Measurements from ENCODE around the gene KCNK17. TPM values are rescaled to one million over a fixed set of nuclear protein-coding genes. Genes with fewer than 3 reads are reported as not detected.

KCNK17 gene
- total RNA-seq, 1 experiment from 2014 or later: not detected

GRCh38 chr6:39273406-39273821 is 40.8 kb downstream of the KCNK17 start:
- ChIA-PET POLR2A (no interaction called here), CTCF (no interaction called here)
- TF ChIP-seq CTCF (IDR thresholded peaks at IDR 0.05; ENCODE audit: insufficient read depth in 1 of 2, low read depth in 1 of 2, low read length in 1 of 2, severe bottlenecking in 1 of 2, unreplicated experiment in 1 of 2): no peak
- Mint-ChIP-seq H3K9me3 (ENCODE audit: unreplicated experiment) (no peaks in the 10 kb centered on the region), H3K36me3 (ENCODE audit: insufficient read depth, unreplicated experiment) (peaks cover 11% of the 10 kb centered on the region), H3K27me3 (ENCODE audit: insufficient read depth, unreplicated experiment) (no peaks in the 10 kb centered on the region), H3K4me1 (ENCODE audit: low read depth, unreplicated experiment) (peaks cover 46% of the 10 kb centered on the region), H3K4me3 (ENCODE audit: unreplicated experiment) (no peak overlapping the region), H3K27ac (ENCODE audit: unreplicated experiment) (peak overlapping the region; percentile 13)
- Histone ChIP-seq H3K9me3 (no peaks in the 10 kb centered on the region), H3K4me3 (ENCODE audit: low read depth, low read length) (no peak overlapping the region), H3K4me1 (peaks cover 38% of the 10 kb centered on the region), H3K36me3 (ENCODE audit: control insufficient read depth, insufficient read depth, low read length) (0 out of 2 replicates have a peak, but pooled peaks cover 1% of the 10 kb centered on the region), H3K27me3 (replicated peaks; ENCODE audit: control insufficient read depth, insufficient read depth, low read length) (no peaks in the 10 kb centered on the region)
- no TSS peak for BruUV-seq (replicated peaks)
- DNase-seq: no peak
- intact Hi-C loops (cut with micrococcal nuclease; ENCODE audit: unreplicated experiment): no loop called here

- H3K27ac Mint-ChIP-seq (ENCODE audit: unreplicated experiment): peak overlapping the region; percentile 95
- peak; percentile 87 to 88 for DNase-seq
Measured at GRCh38 chr6:39269961-39270360, 44.3 kb downstream of the KCNK17 start.

GRCh38 chr6:39268721-39269120 is 45.5 kb downstream of the KCNK17 start:
- CTCF ChIA-PET: interaction anchor here (0.6 to 1.9 kb wide), 5 partner anchors 25 to 78 kb away, joined by 3 to 7 read pairs (median 6); no protein-coding TSS in a partner anchor
- no peak for TF ChIP-seq CTCF (IDR thresholded peaks at IDR 0.05; ENCODE audit: insufficient read depth in 1 of 2, low read depth in 1 of 2, low read length in 1 of 2, severe bottlenecking in 1 of 2, unreplicated experiment in 1 of 2)
- POLR2A ChIA-PET: interaction anchor here (0.6 to 0.9 kb wide), 4 partner anchors 22 to 81 kb away, joined by 3 to 6 read pairs (median 4); no protein-coding TSS in a partner anchor

More at GRCh38 chr6:39269961-39270360, 44.3 kb downstream of the KCNK17 start:
- TF ChIP-seq CTCF (IDR thresholded peaks at IDR 0.05; ENCODE audit: insufficient read depth in 1 of 2, low read depth in 1 of 2, low read length in 1 of 2, severe bottlenecking in 1 of 2, unreplicated experiment in 1 of 2): no peak
- Mint-ChIP-seq H3K36me3 (ENCODE audit: insufficient read depth, unreplicated experiment) (peaks cover 15% of the 10 kb centered on the region), H3K9me3 (ENCODE audit: unreplicated experiment) (no peaks in the 10 kb centered on the region), H3K4me3 (ENCODE audit: unreplicated experiment) (peak overlapping the region; percentile 68), H3K27me3 (ENCODE audit: insufficient read depth, unreplicated experiment) (no peaks in the 10 kb centered on the region), H3K4me1 (ENCODE audit: low read depth, unreplicated experiment) (peaks cover 54% of the 10 kb centered on the region)
- Histone ChIP-seq H3K27me3 (replicated peaks; ENCODE audit: control insufficient read depth, insufficient read depth, low read length) (no peaks in the 10 kb centered on the region), H3K4me3 (ENCODE audit: low read depth, low read length) (no peak overlapping the region), H3K9me3 (no peaks in the 10 kb centered on the region), H3K36me3 (ENCODE audit: control insufficient read depth, insufficient read depth, low read length) (0 out of 2 replicates have a peak, but pooled peaks cover 1% of the 10 kb centered on the region), H3K4me1 (peaks cover 67% of the 10 kb centered on the region)
- intact Hi-C loops (cut with micrococcal nuclease; ENCODE audit: unreplicated experiment): loop anchor here (1.0 kb wide), 1 partner anchor 41 kb away; the partner anchor contains the start of gene KCNK5
- ChIA-PET POLR2A (no interaction called here), CTCF (interaction anchor here (1.6 to 1.9 kb wide), 2 partner anchors 33 to 41 kb away, joined by 7 read pairs; no protein-coding TSS in a partner anchor)
- BruUV-seq (replicated peaks): no TSS peak

More at GRCh38 chr6:39268721-39269120, 45.5 kb downstream of the KCNK17 start:
- Histone ChIP-seq H3K4me1 (peaks cover 67% of the 10 kb centered on the region), H3K4me3 (ENCODE audit: low read depth, low read length) (no peak overlapping the region), H3K36me3 (ENCODE audit: control insufficient read depth, insufficient read depth, low read length) (0 out of 2 replicates have a peak, but pooled peaks cover 1% of the 10 kb centered on the region), H3K9me3 (no peaks in the 10 kb centered on the region), H3K27me3 (replicated peaks; ENCODE audit: control insufficient read depth, insufficient read depth, low read length) (no peaks in the 10 kb centered on the region)
- no peaks in the 10 kb centered on the region for H3K27me3 Mint-ChIP-seq (ENCODE audit: insufficient read depth, unreplicated experiment)
- DNase-seq: peak; percentile 48 to 64
- peak overlapping the region; percentile 95 for H3K27ac Mint-ChIP-seq (ENCODE audit: unreplicated experiment)
- peaks cover 54% of the 10 kb centered on the region for H3K4me1 Mint-ChIP-seq (ENCODE audit: low read depth, unreplicated experiment)
- H3K36me3 Mint-ChIP-seq (ENCODE audit: insufficient read depth, unreplicated experiment): peaks cover 15% of the 10 kb centered on the region
- BruUV-seq (replicated peaks): no TSS peak
- intact Hi-C loops (cut with micrococcal nuclease; ENCODE audit: unreplicated experiment): no loop called here
- H3K9me3 Mint-ChIP-seq (ENCODE audit: unreplicated experiment): no peaks in the 10 kb centered on the region
- peak overlapping the region; percentile 6 for H3K4me3 Mint-ChIP-seq (ENCODE audit: unreplicated experiment)

Measured in Caco-2 (cell line).